ENCODE measurements around the gene CD82.

CD82 gene

GRCh38 chr11:44615913-44616791, 50.7 kb downstream of the CD82 start:
- no peak for DNase-seq (ENCODE audit: low read depth, low spot score)

GRCh38 chr11:44617671-44618461, 52.4 kb downstream of the CD82 start:
- no peak for DNase-seq (ENCODE audit: low read depth, low spot score)

- DNase-seq (ENCODE audit: low read depth, low spot score) = no peak
Observed at GRCh38 chr11:44618561-44619425, 53.3 kb downstream of the CD82 start.

GRCh38 chr11:44620328-44620725, 54.9 kb downstream of the CD82 start:
- no peak for DNase-seq (ENCODE audit: low read depth, low spot score)

- peak; percentile 92 for DNase-seq (ENCODE audit: low read depth, low spot score)
Observed at GRCh38 chr11:44621140-44621681, 55.7 kb downstream of the CD82 start.

GRCh38 chr11:44621784-44622183, 56.3 kb downstream of the CD82 start:
- DNase-seq (ENCODE audit: low read depth, low spot score) = peak; percentile 14

- DNase-seq (ENCODE audit: low read depth, low spot score) = peak; percentile 0
Observed at GRCh38 chr11:44622190-44622650, 56.8 kb downstream of the CD82 start.

- DNase-seq (ENCODE audit: low read depth, low spot score) = peak; percentile 4
Observed at GRCh38 chr11:44622721-44623258, 57.3 kb downstream of the CD82 start.

GRCh38 chr11:44623341-44623730, 57.9 kb downstream of the CD82 start:
- DNase-seq (ENCODE audit: low read depth, low spot score) = no peak

GRCh38 chr11:44623731-44624491, 58.4 kb downstream of the CD82 start:
- DNase-seq (ENCODE audit: low read depth, low spot score) = peak; percentile 5

GRCh38 chr11:44624761-44625221, 59.3 kb downstream of the CD82 start:
- DNase-seq (ENCODE audit: low read depth, low spot score) = no peak

- no peak for DNase-seq (ENCODE audit: low read depth, low spot score)
Observed at GRCh38 chr11:44625759-44626523, 60.5 kb downstream of the CD82 start.

- no peak for DNase-seq (ENCODE audit: low read depth, low spot score)
Observed at GRCh38 chr11:44626645-44627044, 61.2 kb downstream of the CD82 start.

- DNase-seq (ENCODE audit: low read depth, low spot score) = no peak
Observed at GRCh38 chr11:44627165-44627789, 61.8 kb downstream of the CD82 start.

GRCh38 chr11:44627911-44628729, 62.7 kb downstream of the CD82 start:
- DNase-seq (ENCODE audit: low read depth, low spot score) = no peak

- DNase-seq (ENCODE audit: low read depth, low spot score) = no peak
Observed at GRCh38 chr11:44628730-44629700, 63.6 kb downstream of the CD82 start.
